OCI-LY7 (cell line): ENCODE results near the gene SCN8A. TPM values are rescaled to one million over a fixed set of nuclear protein-coding genes. Genes with fewer than 3 reads are reported as not detected.

Experiments
- BruUV-seq: library from RNA; stranded (reverse); fragments of 400-500 nt; replicated peaks from 2 replicates; lab custom pipeline; 2021; lab: Mats Ljungman, UMichigan
- CTCF ChIA-PET: fragments of 300-600 bp; sonication (Branson Sonifier 250); formaldehyde crosslinking; loops from one replicate; lab custom pipeline; 2022; ENCODE audit warnings: antibody characterized with exemption; ENCODE audit not compliant: unreplicated experiment; lab: Charles Lee
- POLR2A ChIA-PET: fragments of 300-600 bp; sonication (Branson Sonifier 250); formaldehyde crosslinking; loops from one replicate; lab custom pipeline; 2022; ENCODE audit warnings: antibody characterized with exemption; lab: Charles Lee
- DNase-seq: peaks from one replicate; pipeline ENCODE4 v3.0.0-alpha.2; 2015; ENCODE audit warnings: low spot score
- H2AFZ ChIP-seq: fragments of 200-600 bp; sonication (generic), shearing (Covaris generic); 2 replicates; pipeline ENCODE4 v1.6.1; 2014; ENCODE audit warnings: mild to moderate bottlenecking, antibody characterized with exemption, low read length, moderate library complexity
- H3K27ac ChIP-seq: fragments of 200-600 bp; sonication (generic); 2 replicates; pipeline ENCODE4 v1.5.1; 2014; ENCODE audit warnings: mixed run types, low read depth, mild to moderate bottlenecking, moderate library complexity, low read length, inconsistent platforms; ENCODE audit not compliant: poor library complexity, severe bottlenecking
- H3K36me3 ChIP-seq: fragments of 200-600 bp; sonication (generic); 2 replicates; pipeline ENCODE4 v1.6.1; 2014; ENCODE audit warnings: mild to moderate bottlenecking, antibody characterized with exemption, low read length, moderate library complexity, mixed read lengths; ENCODE audit not compliant: insufficient read depth
- H3K4me1 ChIP-seq: fragments of 200-600 bp; sonication (generic); 2 replicates; pipeline ENCODE4 v1.5.1; 2014; ENCODE audit warnings: mild to moderate bottlenecking, low read length; ENCODE audit not compliant: insufficient read depth, poor library complexity, severe bottlenecking
- H3K4me2 ChIP-seq: fragments of 200-600 bp; sonication (generic); 2 replicates; pipeline ENCODE4 v1.6.1; 2014; ENCODE audit warnings: mild to moderate bottlenecking, low read length
- H3K4me3 ChIP-seq: fragments of 200-600 bp; sonication (generic); 2 replicates; pipeline ENCODE4 v1.5.1; 2014; ENCODE audit warnings: mild to moderate bottlenecking, low read depth, low read length; ENCODE audit not compliant: poor library complexity, severe bottlenecking
- H3K79me2 ChIP-seq: fragments of 200-600 bp; sonication (generic); 2 replicates; pipeline ENCODE4 v1.6.1; 2016; ENCODE audit warnings: low read depth, mild to moderate bottlenecking, low read length, moderate library complexity, mixed read lengths; ENCODE audit not compliant: insufficient read depth
- H3K9me2 ChIP-seq: fragments of 200-600 bp; sonication (generic); 2 replicates; pipeline ENCODE4 v1.6.1; 2016; ENCODE audit warnings: mild to moderate bottlenecking, low read length, mixed read lengths; ENCODE audit not compliant: insufficient read depth
- H3K9me3 ChIP-seq: fragments of 200-600 bp; sonication (generic); 2 replicates; pipeline ENCODE4 v1.6.1; 2014; ENCODE audit warnings: mild to moderate bottlenecking, mixed run types, low read length, mixed read lengths
- H4K20me1 ChIP-seq: fragments of 200-600 bp; sonication (generic); 2 replicates; pipeline ENCODE4 v1.6.1; 2014; ENCODE audit warnings: mild to moderate bottlenecking, antibody characterized with exemption, low read length, moderate library complexity, mixed read lengths; ENCODE audit not compliant: insufficient read depth
- EZH2phosphoT487 ChIP-seq: fragments of 200-600 bp; sonication (generic); IDR thresholded peaks from 2 replicates; pipeline ENCODE4 v1.6.1; 2018; ENCODE audit warnings: low read depth, borderline replicate concordance, mild to moderate bottlenecking, mixed run types, antibody characterized with exemption, low read length, moderate library complexity, mixed read lengths
- intact Hi-C: fragments of 100-400 bp; cut with micrococcal nuclease; formaldehyde crosslinking; loops from one replicate; pipeline ENCODE4 v1.10.0; 2022; ENCODE audit not compliant: unreplicated experiment
- total RNA-seq, 2 experiments: library from RNA; depleted of rRNA in 1 of 2; stranded (reverse); fragments of >200 nt in 1 of 2; shearing (Covaris generic) in 1 of 2; gene quantifications; 2 replicates each; pipeline ENCODE4 v1.2.3, GENCODE V29; 2014 to 2022
- TF ChIP-seq, protein P1 (sequence below): fragments of 200-600 bp; sonication (generic); conservative IDR thresholded peaks from 2 replicates; pipeline ENCODE4 v1.5.1; 2014; ENCODE audit warnings: mild to moderate bottlenecking, antibody characterized with exemption, low read length, moderate library complexity, mixed read lengths

SCN8A gene
- total RNA-seq, 2 experiments from 2014 or later = 0.88 to 2.6 TPM

DNA sequence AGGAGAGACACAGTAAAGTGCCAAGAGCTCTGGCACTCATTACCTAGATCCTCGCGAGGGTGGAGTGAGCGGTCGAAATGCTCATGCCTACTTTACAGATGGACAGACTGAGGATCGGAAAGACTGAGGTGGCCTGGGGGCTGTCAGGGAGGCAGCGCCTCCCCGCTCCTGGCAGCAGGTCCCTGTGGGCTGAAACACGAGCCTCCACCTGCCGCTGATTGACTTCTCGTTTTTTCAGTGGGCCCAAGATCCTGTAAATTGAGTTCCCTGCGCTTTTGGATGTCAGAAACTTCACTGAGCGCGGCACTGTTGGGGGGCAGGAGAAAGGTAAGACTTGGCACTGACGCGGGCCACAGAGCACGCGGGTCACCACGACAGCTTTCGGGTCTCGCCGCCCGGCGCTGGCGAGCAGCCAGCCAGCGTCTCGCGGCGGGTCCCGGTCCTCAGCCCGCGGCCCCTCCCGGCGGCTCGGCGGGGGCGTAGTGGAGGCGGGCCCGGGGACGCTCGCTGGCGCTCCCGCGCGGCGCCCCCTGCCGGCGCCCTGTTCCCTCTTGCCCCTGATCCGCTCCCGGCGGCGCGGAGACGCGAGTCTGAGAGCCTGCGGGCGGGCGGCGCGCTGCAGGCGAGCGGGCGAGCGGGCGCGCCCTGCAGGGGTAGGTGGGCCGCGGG, 552 bp upstream of the SCN8A start:
- TF ChIP-seq, protein P1, sequence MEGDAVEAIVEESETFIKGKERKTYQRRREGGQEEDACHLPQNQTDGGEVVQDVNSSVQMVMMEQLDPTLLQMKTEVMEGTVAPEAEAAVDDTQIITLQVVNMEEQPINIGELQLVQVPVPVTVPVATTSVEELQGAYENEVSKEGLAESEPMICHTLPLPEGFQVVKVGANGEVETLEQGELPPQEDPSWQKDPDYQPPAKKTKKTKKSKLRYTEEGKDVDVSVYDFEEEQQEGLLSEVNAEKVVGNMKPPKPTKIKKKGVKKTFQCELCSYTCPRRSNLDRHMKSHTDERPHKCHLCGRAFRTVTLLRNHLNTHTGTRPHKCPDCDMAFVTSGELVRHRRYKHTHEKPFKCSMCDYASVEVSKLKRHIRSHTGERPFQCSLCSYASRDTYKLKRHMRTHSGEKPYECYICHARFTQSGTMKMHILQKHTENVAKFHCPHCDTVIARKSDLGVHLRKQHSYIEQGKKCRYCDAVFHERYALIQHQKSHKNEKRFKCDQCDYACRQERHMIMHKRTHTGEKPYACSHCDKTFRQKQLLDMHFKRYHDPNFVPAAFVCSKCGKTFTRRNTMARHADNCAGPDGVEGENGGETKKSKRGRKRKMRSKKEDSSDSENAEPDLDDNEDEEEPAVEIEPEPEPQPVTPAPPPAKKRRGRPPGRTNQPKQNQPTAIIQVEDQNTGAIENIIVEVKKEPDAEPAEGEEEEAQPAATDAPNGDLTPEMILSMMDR = no peak; the same call in 1 of the 2 replicates
- TF ChIP-seq EZH2phosphoT487 = no peak
- H3K27ac ChIP-seq = no peak overlapping the region
- no peaks in the 10 kb centered on the region for H4K20me1 ChIP-seq
- no peaks in the 10 kb centered on the region for H3K9me3 ChIP-seq
- CTCF ChIA-PET = no interaction called here
- H3K9me2 ChIP-seq = no peaks in the 10 kb centered on the region
- POLR2A ChIA-PET = no interaction called here
- DNase-seq = peak; percentile 90
- H3K4me2 ChIP-seq = peak overlapping the region; percentile 78
- H2AFZ ChIP-seq = peak overlapping the region; percentile 93
- H3K4me3 ChIP-seq = peak overlapping the region; percentile 66
- no TSS peak for BruUV-seq
- H3K4me1 ChIP-seq = peaks cover 8% of the 10 kb centered on the region
- H3K79me2 ChIP-seq = no peaks in the 10 kb centered on the region
- H3K36me3 ChIP-seq = no peaks in the 10 kb centered on the region
- intact Hi-C loops = loop anchor here (2.0 kb wide), 2 partner anchors 170 to 360 kb away; partner anchors contain the start of gene ACVR1B

DNA sequence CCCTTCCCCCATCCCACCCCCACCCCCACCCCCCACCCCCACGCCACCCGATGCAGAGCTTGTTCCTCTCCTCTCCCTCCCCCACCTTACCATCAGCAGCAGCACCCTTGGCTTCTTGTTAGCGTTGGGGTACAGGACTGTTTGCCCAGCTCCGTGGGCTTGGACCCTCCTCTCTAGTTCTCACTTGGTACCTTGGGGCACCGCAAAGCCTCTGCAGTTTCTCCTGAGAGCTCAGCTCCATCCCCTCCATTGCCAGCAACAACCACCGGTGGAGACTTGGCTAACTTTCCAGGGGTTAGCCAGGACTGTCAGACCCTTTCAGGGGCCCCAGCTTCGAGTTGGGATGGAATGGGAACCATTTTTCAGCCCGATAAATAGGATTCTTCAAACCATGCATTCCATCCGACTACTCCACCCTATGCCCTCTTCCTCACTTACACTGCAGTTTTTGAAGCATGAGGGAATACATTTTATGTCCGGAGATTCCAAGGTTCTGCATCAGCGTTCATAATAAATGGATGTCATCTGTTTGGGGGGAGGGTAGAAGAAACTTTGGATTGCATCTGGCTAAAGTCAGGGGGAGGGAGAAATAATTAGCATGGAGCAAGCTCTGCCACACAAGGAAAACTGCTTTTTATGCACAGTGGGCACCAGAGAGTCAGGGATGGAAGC, 1.1 kb downstream of the SCN8A start:
- Histone ChIP-seq H3K9me2 (no peaks in the 10 kb centered on the region), H3K36me3 (no peaks in the 10 kb centered on the region), H3K27ac (no peak overlapping the region), H3K79me2 (no peaks in the 10 kb centered on the region), H2AFZ (no peak overlapping the region), H3K4me2 (no peak overlapping the region), H3K4me1 (peaks cover 8% of the 10 kb centered on the region), H3K9me3 (no peaks in the 10 kb centered on the region), H3K4me3 (no peak overlapping the region), H4K20me1 (no peaks in the 10 kb centered on the region)
- TF ChIP-seq, protein P1 = no peak
- no peak for TF ChIP-seq EZH2phosphoT487
- DNase-seq = no peak
- ChIA-PET CTCF (no interaction called here), POLR2A (interaction anchor here (0.6 to 1.1 kb wide), 4 partner anchors 10 to 1428 kb away, joined by 3 to 4 read pairs (median 3); no protein-coding TSS in a partner anchor)
- no TSS peak for BruUV-seq
- intact Hi-C loops = no loop called here

DNA sequence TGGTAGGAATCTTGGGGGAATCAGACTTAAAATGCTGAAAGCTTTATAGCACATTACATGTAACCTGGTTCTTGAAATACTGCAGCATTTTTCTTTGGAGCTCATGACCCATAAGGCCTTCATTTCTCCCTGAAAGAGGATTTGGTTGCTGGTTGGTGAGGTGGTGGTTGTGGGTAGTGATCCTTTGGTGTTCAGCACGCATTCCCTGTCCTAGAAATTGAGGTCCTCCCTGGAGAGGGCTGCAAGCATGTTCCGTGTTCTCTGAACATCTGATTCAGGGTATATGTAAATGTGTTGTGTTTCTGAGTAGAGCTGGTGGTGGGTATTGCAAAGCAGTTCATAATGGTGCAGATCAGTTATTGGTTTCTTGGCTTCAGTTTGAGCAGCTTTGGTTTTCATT, 2.0 kb downstream of the SCN8A start:
- peaks cover 8% of the 10 kb centered on the region for H3K4me1 ChIP-seq
- no peak overlapping the region for H3K27ac ChIP-seq
- no peak for DNase-seq
- no peak overlapping the region for H3K4me2 ChIP-seq
- no TSS peak for BruUV-seq
- no peaks in the 10 kb centered on the region for H3K9me2 ChIP-seq
- intact Hi-C loops = no loop called here
- CTCF ChIA-PET = no interaction called here
- no peaks in the 10 kb centered on the region for H3K36me3 ChIP-seq
- no peak overlapping the region for H2AFZ ChIP-seq
- no peak for TF ChIP-seq EZH2phosphoT487
- TF ChIP-seq, protein P1 = no peak
- POLR2A ChIA-PET = interaction anchor here (0.6 to 1.1 kb wide), 2 partner anchors 11 to 91 kb away, joined by 3 read pairs; no protein-coding TSS in a partner anchor
- H4K20me1 ChIP-seq = no peaks in the 10 kb centered on the region
- no peaks in the 10 kb centered on the region for H3K79me2 ChIP-seq
- H3K4me3 ChIP-seq = no peak overlapping the region
- H3K9me3 ChIP-seq = no peaks in the 10 kb centered on the region
